ENCODE measurements around the gene CCS.
"Not testable (repeated sequence)": the region's sequence is repeated elsewhere in the genome, so short reads cannot be mapped to it uniquely, and the experiment has no call there.

The CCS gene

DNA sequence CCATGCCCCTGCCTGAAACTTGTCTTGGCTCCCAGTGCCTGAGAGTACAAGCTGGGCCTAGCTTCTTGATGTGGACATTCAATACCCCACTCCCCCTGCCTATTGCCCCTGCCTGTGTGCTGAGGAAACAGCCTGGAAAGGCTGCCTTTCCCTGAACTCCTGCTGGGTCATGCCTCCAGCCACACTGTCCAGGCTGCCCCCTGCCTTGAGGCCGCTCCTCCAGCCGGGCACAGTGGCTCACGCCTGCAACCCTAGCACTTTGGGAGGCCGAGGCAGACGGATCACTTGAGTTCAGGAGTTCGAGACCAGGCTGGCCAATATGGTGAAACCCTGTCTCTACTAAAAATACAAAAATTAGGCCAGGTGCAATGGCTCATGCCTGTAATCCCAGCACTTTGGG, 10.1 kb downstream of the CCS start:
- Histone ChIP-seq H3K9ac (ENCODE audit: low read length) (no peak overlapping the region), H3K9me3 (ENCODE audit: low read length) (no peaks in the 10 kb centered on the region), H3K4me3 (ENCODE audit: low read depth, low read length, poor library complexity, severe bottlenecking) (no peak overlapping the region), H3K9me2 (ENCODE audit: low read depth, low read length) (no peaks in the 10 kb centered on the region), H3K4me1 (ENCODE audit: insufficient read depth, low read length, severe bottlenecking) (peaks cover 9% of the 10 kb centered on the region), H3F3A (ENCODE audit: insufficient read depth, low read length) (no peaks in the 10 kb centered on the region), H3K4me2 (ENCODE audit: low read length) (no peak overlapping the region), H3K36me3 (ENCODE audit: insufficient read depth, low read length) (peaks cover 37% of the 10 kb centered on the region; the same call in 1 of the 2 replicates), H3K27me3 (ENCODE audit: insufficient read depth, low read length) (no peaks in the 10 kb centered on the region), H4K20me1 (ENCODE audit: insufficient read depth, low read length) (no peaks in the 10 kb centered on the region), H2AFZ (ENCODE audit: low read length) (no peak overlapping the region), H3K27ac (ENCODE audit: low read depth, low read length, poor library complexity, severe bottlenecking) (no peak overlapping the region), H3K79me2 (ENCODE audit: insufficient read depth, low read length) (no peaks in the 10 kb centered on the region)
- TF ChIP-seq EZH2 (IDR thresholded peaks at IDR 0.05; ENCODE audit: borderline replicate concordance, low read length), result no peak
- TF ChIP-seq, protein P1, sequence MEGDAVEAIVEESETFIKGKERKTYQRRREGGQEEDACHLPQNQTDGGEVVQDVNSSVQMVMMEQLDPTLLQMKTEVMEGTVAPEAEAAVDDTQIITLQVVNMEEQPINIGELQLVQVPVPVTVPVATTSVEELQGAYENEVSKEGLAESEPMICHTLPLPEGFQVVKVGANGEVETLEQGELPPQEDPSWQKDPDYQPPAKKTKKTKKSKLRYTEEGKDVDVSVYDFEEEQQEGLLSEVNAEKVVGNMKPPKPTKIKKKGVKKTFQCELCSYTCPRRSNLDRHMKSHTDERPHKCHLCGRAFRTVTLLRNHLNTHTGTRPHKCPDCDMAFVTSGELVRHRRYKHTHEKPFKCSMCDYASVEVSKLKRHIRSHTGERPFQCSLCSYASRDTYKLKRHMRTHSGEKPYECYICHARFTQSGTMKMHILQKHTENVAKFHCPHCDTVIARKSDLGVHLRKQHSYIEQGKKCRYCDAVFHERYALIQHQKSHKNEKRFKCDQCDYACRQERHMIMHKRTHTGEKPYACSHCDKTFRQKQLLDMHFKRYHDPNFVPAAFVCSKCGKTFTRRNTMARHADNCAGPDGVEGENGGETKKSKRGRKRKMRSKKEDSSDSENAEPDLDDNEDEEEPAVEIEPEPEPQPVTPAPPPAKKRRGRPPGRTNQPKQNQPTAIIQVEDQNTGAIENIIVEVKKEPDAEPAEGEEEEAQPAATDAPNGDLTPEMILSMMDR (IDR thresholded peaks at IDR 0.05; ENCODE audit: low read length), result no peak

DNA sequence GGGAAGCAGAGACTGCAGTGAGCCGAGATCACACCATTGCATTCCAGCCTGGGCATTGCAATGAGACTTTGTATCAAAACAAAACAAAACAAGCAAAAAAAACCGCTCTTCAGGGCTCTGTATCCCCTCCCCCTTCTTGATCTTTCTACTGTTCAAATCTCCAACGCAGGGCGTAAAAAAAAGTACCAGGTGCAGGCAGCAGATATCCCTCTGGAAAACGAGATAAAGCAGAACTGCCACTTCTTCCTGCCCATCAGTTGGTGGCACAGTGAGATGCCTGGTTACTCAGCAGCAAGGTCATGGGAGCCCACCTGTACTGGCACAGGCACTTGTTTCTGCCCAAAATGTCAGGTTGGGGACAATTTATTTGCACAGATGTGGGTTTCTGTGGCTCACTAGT, 11.2 kb downstream of the CCS start:
- TF ChIP-seq, protein P1 (IDR thresholded peaks at IDR 0.05; ENCODE audit: low read length), result no peak
- TF ChIP-seq EZH2 (IDR thresholded peaks at IDR 0.05; ENCODE audit: borderline replicate concordance, low read length), result no peak
- Histone ChIP-seq H3K36me3 (ENCODE audit: insufficient read depth, low read length) (peaks cover 37% of the 10 kb centered on the region; the same call in 1 of the 2 replicates), H4K20me1 (ENCODE audit: insufficient read depth, low read length) (no peaks in the 10 kb centered on the region), H3K4me2 (ENCODE audit: low read length) (no peak overlapping the region), H3K9me2 (ENCODE audit: low read depth, low read length) (no peaks in the 10 kb centered on the region), H3F3A (ENCODE audit: insufficient read depth, low read length) (no peaks in the 10 kb centered on the region), H2AFZ (ENCODE audit: low read length) (no peak overlapping the region), H3K79me2 (ENCODE audit: insufficient read depth, low read length) (no peaks in the 10 kb centered on the region), H3K27me3 (ENCODE audit: insufficient read depth, low read length) (no peaks in the 10 kb centered on the region), H3K9ac (ENCODE audit: low read length) (no peak overlapping the region), H3K4me3 (ENCODE audit: low read depth, low read length, poor library complexity, severe bottlenecking) (no peak overlapping the region), H3K27ac (ENCODE audit: low read depth, low read length, poor library complexity, severe bottlenecking) (no peak overlapping the region), H3K4me1 (ENCODE audit: insufficient read depth, low read length, severe bottlenecking) (peaks cover 13% of the 10 kb centered on the region), H3K9me3 (ENCODE audit: low read length) (no peaks in the 10 kb centered on the region)

DNA sequence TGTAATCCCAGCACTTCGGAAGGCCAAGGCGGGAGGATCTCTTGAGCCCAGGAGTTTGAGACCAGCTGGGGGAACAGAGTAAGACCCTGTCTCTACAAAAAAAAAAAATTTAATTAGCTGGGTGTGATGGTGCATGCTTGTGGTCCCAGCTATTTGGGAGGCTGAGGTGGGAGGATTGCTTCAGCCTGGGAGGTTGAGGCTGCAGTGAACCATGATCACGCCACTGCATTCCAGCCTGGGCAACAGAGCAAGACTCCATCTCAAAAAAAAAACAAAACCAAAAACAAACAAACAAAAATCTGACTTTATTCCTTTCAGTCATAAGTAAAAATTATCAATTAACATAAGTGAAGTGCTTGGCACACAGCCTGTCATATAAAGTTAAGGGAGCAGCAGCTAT, 13.6 kb downstream of the CCS start:
- H3K4me3 ChIP-seq (ENCODE audit: low read depth, low read length, poor library complexity, severe bottlenecking); H3K9me3 ChIP-seq (ENCODE audit: low read length); H3K9me2 ChIP-seq (ENCODE audit: low read depth, low read length); H3K27me3 ChIP-seq (ENCODE audit: insufficient read depth, low read length); H2AFZ ChIP-seq (ENCODE audit: low read length); H3K9ac ChIP-seq (ENCODE audit: low read length); H3F3A ChIP-seq (ENCODE audit: insufficient read depth, low read length); H3K79me2 ChIP-seq (ENCODE audit: insufficient read depth, low read length); H3K4me2 ChIP-seq (ENCODE audit: low read length); H4K20me1 ChIP-seq (ENCODE audit: insufficient read depth, low read length): not testable (repeated sequence)
- peaks cover 23% of the 10 kb centered on the region; the same call in 1 of the 2 replicates for H3K36me3 ChIP-seq (ENCODE audit: insufficient read depth, low read length)
- H3K27ac ChIP-seq (ENCODE audit: low read depth, low read length, poor library complexity, severe bottlenecking), result peak overlapping the region; percentile 32
- peaks cover 22% of the 10 kb centered on the region for H3K4me1 ChIP-seq (ENCODE audit: insufficient read depth, low read length, severe bottlenecking)

DNA sequence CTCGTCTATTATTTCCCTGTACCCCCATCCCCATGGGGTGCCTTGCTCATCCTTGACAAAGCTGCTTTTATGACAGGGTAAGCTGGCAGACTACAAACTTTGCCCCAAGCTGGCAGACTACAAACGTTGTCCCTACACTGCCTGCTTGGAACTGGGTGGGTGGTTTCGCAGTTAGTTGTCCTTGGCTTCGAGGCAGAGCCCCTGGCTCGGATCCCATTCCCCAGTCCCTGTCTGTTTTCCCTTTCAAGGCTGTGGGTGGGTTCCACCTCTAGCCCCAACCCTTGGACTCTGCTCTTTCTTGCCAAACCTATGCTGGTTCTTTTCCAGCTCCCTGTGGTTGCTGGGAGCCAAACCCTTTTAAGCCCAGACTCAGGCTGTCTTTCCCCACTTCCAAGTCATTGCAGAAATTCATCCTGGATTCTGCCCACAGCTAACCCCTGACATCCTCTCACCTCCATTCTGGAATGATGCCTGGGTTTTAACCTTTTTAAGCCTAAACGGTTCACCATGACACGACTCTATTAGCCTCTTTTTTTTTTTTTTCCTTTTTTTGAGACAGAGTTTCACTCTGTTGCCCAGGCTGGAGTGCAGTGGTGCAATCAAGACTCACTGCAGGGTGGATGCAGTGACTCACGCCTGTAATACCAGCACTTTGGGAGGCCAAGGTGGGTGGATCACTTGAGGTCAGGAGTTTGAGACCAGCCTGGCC, 14.3 kb downstream of the CCS start:
- Histone ChIP-seq H3K9me2 (ENCODE audit: low read depth, low read length) (no peaks in the 10 kb centered on the region), H3K9me3 (ENCODE audit: low read length) (no peaks in the 10 kb centered on the region), H3K4me3 (ENCODE audit: low read depth, low read length, poor library complexity, severe bottlenecking) (no peak overlapping the region), H2AFZ (ENCODE audit: low read length) (no peak overlapping the region), H3K27me3 (ENCODE audit: insufficient read depth, low read length) (no peaks in the 10 kb centered on the region), H3K4me2 (ENCODE audit: low read length) (no peak overlapping the region), H3K9ac (ENCODE audit: low read length) (no peak overlapping the region), H3K79me2 (ENCODE audit: insufficient read depth, low read length) (no peaks in the 10 kb centered on the region), H4K20me1 (ENCODE audit: insufficient read depth, low read length) (no peaks in the 10 kb centered on the region), H3K4me1 (ENCODE audit: insufficient read depth, low read length, severe bottlenecking) (peaks cover 18% of the 10 kb centered on the region), H3K36me3 (ENCODE audit: insufficient read depth, low read length) (peaks cover 23% of the 10 kb centered on the region; the same call in 1 of the 2 replicates), H3K27ac (ENCODE audit: low read depth, low read length, poor library complexity, severe bottlenecking) (peak overlapping the region; percentile 32), H3F3A (ENCODE audit: insufficient read depth, low read length) (no peaks in the 10 kb centered on the region)
- TF ChIP-seq, protein P1 (IDR thresholded peaks at IDR 0.05; ENCODE audit: low read length), result no peak
- TF ChIP-seq EZH2 (IDR thresholded peaks at IDR 0.05; ENCODE audit: borderline replicate concordance, low read length), result no peak
